ENCODE data around the gene TENT4A. TPM values are rescaled to one million over a fixed set of nuclear protein-coding genes. Genes with fewer than 3 reads are reported as not detected.
A peak's percentile ranks its signal among the peaks of the same experiment; 100 is the strongest.

TENT4A gene
- total and polyA plus RNA-seq, 10 of the 15 experiments (the other 5 are each of a cell fraction or from before 2014, with no cell fraction given) = 1.4 to 30.6 (median 12.5) TPM

GRCh38 chr5:6711409-6712141 is 1.7 kb upstream of the TENT4A start:
- peak overlapping the region; percentile 84 for H2AFZ ChIP-seq (ENCODE audit: control insufficient read depth, low read depth, low read length)
- ATAC-seq (no peak), FAIRE-seq (peak; percentile 72), DNase-seq (ENCODE audit: low read depth, low spot score) (no peak)
- peak overlapping the region; percentile 85 for H3K4me3 ChIP-seq
- in situ Hi-C loops (cut with MboI) = no loop called here
- H3K27me3 ChIP-seq (replicated peaks in 1 of 2; ENCODE audit: control insufficient read depth in 2 of 2, insufficient read depth in 2 of 2, low read length in 1 of 2) = no peaks in the 10 kb centered on the region
- CTCF ChIA-PET = interaction anchor here (1.2 kb wide), 2 partner anchors 10 to 27 kb away, joined by 3 read pairs; no protein-coding TSS in a partner anchor
- BruUV-seq (replicated peaks) = no TSS peak
- peak overlapping the region; percentile 93 for H3K27ac ChIP-seq (ENCODE audit: control insufficient read depth, insufficient read depth)
- SMC1A ChIA-PET (ENCODE audit: uncharacterized antibody, unreplicated experiment) = interaction anchor here (0.9 to 1.8 kb wide), 9 partner anchors 12 to 93 kb away, joined by 3 to 8 read pairs (median 3); partner anchors contain the start of genes NSUN2 and SRD5A1
- H4K20me1 ChIP-seq (ENCODE audit: control insufficient read depth, insufficient read depth) = peaks cover 10% of the 10 kb centered on the region; the same call in 1 of the 2 replicates
- peaks cover 0 to 4% of the 10 kb centered on the region in 2 experiments; a peak in 1 of 4 replicates for H3K36me3 ChIP-seq (ENCODE audit: control insufficient read depth in 2 of 2, insufficient read depth in 2 of 2, low read length in 1 of 2)
- peaks cover 22% of the 10 kb centered on the region for H3K4me1 ChIP-seq (ENCODE audit: control insufficient read depth, insufficient read depth, low read length)
- intact Hi-C loops (cut with micrococcal nuclease; ENCODE audit: unreplicated experiment) = loop anchor here (1.0 to 10.0 kb wide), 5 partner anchors 17 to 957 kb away; partner anchors contain the start of genes MED10, NSUN2 and SRD5A1
- H3K9ac ChIP-seq (ENCODE audit: control insufficient read depth, insufficient read depth, low read length) = peak overlapping the region; percentile 89
- RAD21 ChIA-PET (ENCODE audit: unreplicated experiment) = interaction anchor here (1.1 to 1.2 kb wide), 2 partner anchors 77 to 79 kb away, joined by 4 read pairs; partner anchors contain the start of genes NSUN2 and SRD5A1
- TF ChIP-seq ASH2L (IDR thresholded peaks at IDR 0.05; ENCODE audit: borderline replicate concordance, low read depth) (no peak), BHLHE40 (IDR thresholded peaks at IDR 0.05; ENCODE audit: borderline replicate concordance in 1 of 2, low read depth in 2 of 2, low read length in 1 of 2) (no peak), FOXM1 (IDR thresholded peaks at IDR 0.05; ENCODE audit: low read depth, low read length) (no peak), BCL11A (IDR thresholded peaks at IDR 0.05; ENCODE audit: low read depth, low read length) (no peak), ZZZ3 (IDR thresholded peaks at IDR 0.05; ENCODE audit: control insufficient read depth, insufficient read length, low read depth) (no peak), POLR2AphosphoS5 (IDR thresholded peaks at IDR 0.05; ENCODE audit: low read length) (no peak), RAD21 (IDR thresholded peaks at IDR 0.05; ENCODE audit: insufficient read depth, low read depth, low read length) (0 out of 2 replicates have a peak, but pooled peaks have one; percentile 14), NR2F1 (conservative IDR thresholded peaks at IDR 0.05) (0 out of 2 replicates have a peak, but pooled peaks have one; percentile 12)
- TF ChIP-seq, protein P1, sequence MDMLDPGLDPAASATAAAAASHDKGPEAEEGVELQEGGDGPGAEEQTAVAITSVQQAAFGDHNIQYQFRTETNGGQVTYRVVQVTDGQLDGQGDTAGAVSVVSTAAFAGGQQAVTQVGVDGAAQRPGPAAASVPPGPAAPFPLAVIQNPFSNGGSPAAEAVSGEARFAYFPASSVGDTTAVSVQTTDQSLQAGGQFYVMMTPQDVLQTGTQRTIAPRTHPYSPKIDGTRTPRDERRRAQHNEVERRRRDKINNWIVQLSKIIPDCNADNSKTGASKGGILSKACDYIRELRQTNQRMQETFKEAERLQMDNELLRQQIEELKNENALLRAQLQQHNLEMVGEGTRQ (IDR thresholded peaks at IDR 0.05; ENCODE audit: borderline replicate concordance, low read depth, low read length) = no peak
- H3K9me3 ChIP-seq (replicated peaks; ENCODE audit: control insufficient read depth, insufficient read depth, low read length) = no peaks in the 10 kb centered on the region
- 39% methylated on average over 12 of the region's 15 CpGs for WGBS (ENCODE audit: insufficient coverage, insufficient replicate concordance, low lambda C conversion rate, missing lambda C conversion rate)
- peaks cover 27% of the 10 kb centered on the region for H3K79me2 ChIP-seq (ENCODE audit: control insufficient read depth, insufficient read depth, low read length)
- POLR2A ChIA-PET = interaction anchor here (0.6 to 1.1 kb wide), 7 partner anchors 11 to 77 kb away, joined by 3 to 7 read pairs (median 3); no protein-coding TSS in a partner anchor
- peak overlapping the region; percentile 93 for H3K4me2 ChIP-seq (ENCODE audit: control insufficient read depth, insufficient read depth)
